ENCODE data around the gene FBLN2. TPM values are rescaled to one million over a fixed set of nuclear protein-coding genes. Genes with fewer than 3 reads are reported as not detected.

FBLN2 gene
- total RNA-seq, 1 experiment from 2014 or later = 0.39 TPM

DNA sequence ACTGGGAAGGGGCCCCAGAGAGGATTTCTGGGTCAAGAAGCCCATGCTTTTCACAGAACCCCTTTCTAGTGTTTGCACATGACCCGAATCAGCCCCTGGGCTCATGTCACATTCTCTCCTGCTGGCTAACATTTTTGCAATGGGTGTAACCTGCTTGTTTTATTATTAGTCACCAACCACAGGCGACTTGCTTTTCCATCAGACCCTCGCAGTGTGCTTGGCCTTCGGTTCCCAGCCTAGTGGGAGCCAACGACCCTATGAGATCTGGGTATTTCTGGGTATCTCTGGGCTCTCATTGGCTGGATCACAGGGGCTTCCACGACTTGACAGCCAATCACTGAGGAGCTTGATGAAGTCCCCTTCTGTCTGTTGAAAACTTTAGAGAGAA lies 11.0 kb upstream of the FBLN2 start (continued):
- TF ChIP-seq ZNF274 (IDR thresholded peaks at IDR 0.05; ENCODE audit: low read depth, low read length) (no peak), ZFX (IDR thresholded peaks at IDR 0.05) (no peak)

DNA sequence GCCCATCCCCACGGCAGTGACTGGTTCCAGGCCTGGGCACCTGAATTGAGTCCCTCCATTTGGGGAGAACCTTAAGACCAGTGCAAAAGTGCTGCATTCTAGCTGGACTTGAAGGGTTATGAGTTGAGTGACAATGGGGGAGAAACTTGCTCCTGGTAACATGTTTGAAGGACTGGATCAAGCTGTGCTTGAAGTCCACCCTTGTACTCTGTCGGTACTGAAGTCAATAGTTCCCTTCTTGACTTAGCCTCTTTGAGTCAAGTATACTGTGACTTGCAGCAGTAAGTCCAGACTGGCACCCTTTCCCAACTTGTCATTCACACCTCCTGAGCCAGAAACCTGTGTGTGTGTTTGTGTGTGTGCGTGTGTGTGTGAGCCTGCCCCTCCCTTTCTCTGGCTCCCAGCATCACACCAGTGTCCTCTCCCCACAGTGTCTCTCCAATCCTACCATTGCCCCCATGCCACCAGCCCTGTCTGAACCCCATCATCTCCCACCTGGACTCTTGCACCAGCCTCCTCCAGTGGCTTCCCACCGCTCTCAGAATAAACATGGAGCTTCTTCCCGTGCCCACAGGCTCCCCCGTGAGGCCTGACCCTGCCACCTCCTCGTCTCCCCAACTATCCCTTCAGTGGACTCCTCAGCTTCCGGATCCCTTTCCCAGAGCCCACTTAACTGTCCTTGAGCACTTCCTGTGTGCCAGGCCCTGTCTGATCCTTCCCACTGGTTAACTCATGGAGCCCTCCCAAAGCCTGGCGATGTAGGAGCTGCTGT lies 10.2 kb upstream of the FBLN2 start:
- POLR2A ChIA-PET = no interaction called here
- no peak for DNase-seq (ENCODE audit: low read depth, low spot score)
- CTCF ChIA-PET = interaction anchor here (1.1 kb wide), 2 partner anchors 10 to 43 kb away, joined by 3 to 4 read pairs; no protein-coding TSS in a partner anchor

More for the DNA sequence above, 10.2 kb upstream of the FBLN2 start:
- Histone ChIP-seq H4K20me1 (ENCODE audit: insufficient read depth) (no peaks in the 10 kb centered on the region), H3K4me2 (ENCODE audit: low read length) (peak overlapping the region; percentile 69), H3K36me3 (ENCODE audit: control insufficient read depth in 1 of 2, insufficient read depth in 2 of 2, low read length in 2 of 2) (no peaks in the 10 kb centered on the region), H3K27ac (ENCODE audit: low read depth, low read length) (peak overlapping the region; percentile 48), H3K4me1 (ENCODE audit: control insufficient read depth in 1 of 2, insufficient read depth in 2 of 2, low read length in 2 of 2) (peaks cover 35 to 57% of the 10 kb centered on the region in 2 experiments), H3K4me3 (replicated peaks in 1 of 2; ENCODE audit: low read depth in 1 of 2, low read length in 2 of 2) (peak overlapping the region in 1 of 2 experiments; percentile 36; a peak in 1 of 4 replicates), H3K79me2 (ENCODE audit: insufficient read depth, low read length) (no peaks in the 10 kb centered on the region), H3K9me3 (ENCODE audit: control insufficient read depth in 1 of 2, insufficient read depth in 1 of 2, low read depth in 1 of 2, low read length in 2 of 2) (peaks cover 0 to 8% of the 10 kb centered on the region in 2 experiments; a peak in 1 of 4 replicates), H3K9me2 (ENCODE audit: insufficient read depth) (no peaks in the 10 kb centered on the region), H2AFZ (ENCODE audit: low read depth, low read length, poor library complexity, severe bottlenecking) (peak overlapping the region; percentile 17), H3K9ac (ENCODE audit: low read length) (peak overlapping the region; percentile 46), H3K27me3 (ENCODE audit: insufficient read depth, low read length) (no peaks in the 10 kb centered on the region)
- BruUV-seq (replicated peaks) = no TSS peak
- peak; percentile 17 for ATAC-seq
- TF ChIP-seq CEBPB (IDR thresholded peaks at IDR 0.05; ENCODE audit: low read depth) (no peak), FOSL1 (IDR thresholded peaks at IDR 0.05; ENCODE audit: low read depth) (no peak), CBX3 (IDR thresholded peaks at IDR 0.05; ENCODE audit: low read depth) (no peak), ZFX (IDR thresholded peaks at IDR 0.05) (no peak), TCF7L2 (IDR thresholded peaks at IDR 0.05; ENCODE audit: borderline replicate concordance, extremely low read depth, insufficient read depth, insufficient read length) (no peak), SRF (IDR thresholded peaks at IDR 0.05; ENCODE audit: low read depth) (no peak), POLR2AphosphoS5 (IDR thresholded peaks at IDR 0.05; ENCODE audit: low read depth, low read length) (no peak), SP1 (IDR thresholded peaks at IDR 0.05; ENCODE audit: low read depth) (no peak), ZNF274 (IDR thresholded peaks at IDR 0.05; ENCODE audit: low read depth, low read length) (no peak), EGR1 (IDR thresholded peaks at IDR 0.05; ENCODE audit: low read depth) (no peak), ELF1 (IDR thresholded peaks at IDR 0.05; ENCODE audit: borderline replicate concordance, low read depth) (no peak)
- TF ChIP-seq, protein P1, sequence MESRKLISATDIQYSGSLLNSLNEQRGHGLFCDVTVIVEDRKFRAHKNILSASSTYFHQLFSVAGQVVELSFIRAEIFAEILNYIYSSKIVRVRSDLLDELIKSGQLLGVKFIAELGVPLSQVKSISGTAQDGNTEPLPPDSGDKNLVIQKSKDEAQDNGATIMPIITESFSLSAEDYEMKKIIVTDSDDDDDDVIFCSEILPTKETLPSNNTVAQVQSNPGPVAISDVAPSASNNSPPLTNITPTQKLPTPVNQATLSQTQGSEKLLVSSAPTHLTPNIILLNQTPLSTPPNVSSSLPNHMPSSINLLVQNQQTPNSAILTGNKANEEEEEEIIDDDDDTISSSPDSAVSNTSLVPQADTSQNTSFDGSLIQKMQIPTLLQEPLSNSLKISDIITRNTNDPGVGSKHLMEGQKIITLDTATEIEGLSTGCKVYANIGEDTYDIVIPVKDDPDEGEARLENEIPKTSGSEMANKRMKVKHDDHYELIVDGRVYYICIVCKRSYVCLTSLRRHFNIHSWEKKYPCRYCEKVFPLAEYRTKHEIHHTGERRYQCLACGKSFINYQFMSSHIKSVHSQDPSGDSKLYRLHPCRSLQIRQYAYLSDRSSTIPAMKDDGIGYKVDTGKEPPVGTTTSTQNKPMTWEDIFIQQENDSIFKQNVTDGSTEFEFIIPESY (IDR thresholded peaks at IDR 0.05; ENCODE audit: extremely low read depth, insufficient replicate concordance, low read length) = no peak
- TF ChIP-seq, protein P2, sequence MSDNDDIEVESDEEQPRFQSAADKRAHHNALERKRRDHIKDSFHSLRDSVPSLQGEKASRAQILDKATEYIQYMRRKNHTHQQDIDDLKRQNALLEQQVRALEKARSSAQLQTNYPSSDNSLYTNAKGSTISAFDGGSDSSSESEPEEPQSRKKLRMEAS (IDR thresholded peaks at IDR 0.05) = no peak
- intact Hi-C loops (cut with micrococcal nuclease) = no loop called here
- RAD21 ChIA-PET (ENCODE audit: low non-redundant PET in 1 of 2, low total read pairs in 2 of 2, uncharacterized antibody in 2 of 2, unreplicated experiment in 2 of 2) = no interaction called here

All from HCT116 (cell line).